PC-3 (cell line): ENCODE results near the gene TRIM52. TPM values are rescaled to one million over a fixed set of nuclear protein-coding genes. Genes with fewer than 3 reads are reported as not detected.

Experiments
- ATAC-seq: fragments of 200-7000 bp; cut with Tn5 transposase; 2 replicates; pipeline ENCODE4 v1.9.1; 2020; ENCODE audit warnings: mild to moderate bottlenecking, moderate library complexity
- BruUV-seq: library from RNA; stranded (reverse); fragments of 400-500 nt; replicated peaks from 2 replicates; lab custom pipeline; 2021; lab: Mats Ljungman, UMichigan
- CTCF ChIA-PET: fragments of 300-600 bp; sonication (Branson Sonifier 250); formaldehyde crosslinking; loops from one replicate; lab custom pipeline; 2022; ENCODE audit warnings: antibody characterized with exemption; lab: Charles Lee
- POLR2A ChIA-PET: fragments of 300-600 bp; sonication (Branson Sonifier 250); formaldehyde crosslinking; loops from one replicate; lab custom pipeline; 2022; ENCODE audit warnings: antibody characterized with exemption; ENCODE audit not compliant: unreplicated experiment; lab: Charles Lee
- DNase-seq: peaks from one replicate; pipeline ENCODE4 v3.0.0-alpha.2; 2015
- H2AFZ ChIP-seq: fragments of 300-600 bp; sonication (generic); 2 replicates; pipeline ENCODE4 v1.6.0; 2016; ENCODE audit warnings: antibody characterized with exemption, low read length
- H3F3A ChIP-seq: fragments of 300-600 bp; sonication (generic); one replicate; pipeline ENCODE4 v1.6.0; 2017; ENCODE audit warnings: antibody characterized with exemption, low read length, control low read depth, mild to moderate bottlenecking; ENCODE audit not compliant: unreplicated experiment
- H3K27ac ChIP-seq: fragments of 300-600 bp; sonication (generic); 2 replicates; pipeline ENCODE4 v1.5.1; 2016; ENCODE audit warnings: mild to moderate bottlenecking, low read length
- H3K27me3 ChIP-seq: fragments of 300-600 bp; sonication (generic); 2 replicates; pipeline ENCODE4 v1.6.1; 2016; ENCODE audit warnings: low read length, mixed read lengths
- H3K36me3 ChIP-seq: fragments of 300-600 bp; sonication (generic); 2 replicates; pipeline ENCODE4 v1.6.1; 2016; ENCODE audit warnings: low read depth, mixed run types, low read length, mixed read lengths
- H3K4me1 ChIP-seq: fragments of 300-600 bp; sonication (generic); 2 replicates; pipeline ENCODE4 v1.5.1; 2016; ENCODE audit warnings: low read length; ENCODE audit not compliant: insufficient read depth
- H3K4me2 ChIP-seq: fragments of 300-600 bp; sonication (generic); 2 replicates; pipeline ENCODE4 v1.6.0; 2016; ENCODE audit warnings: low read length
- H3K4me3 ChIP-seq: fragments of 300-600 bp; sonication (generic); 2 replicates; pipeline ENCODE4 v1.5.1; 2016; ENCODE audit warnings: mild to moderate bottlenecking, low read length, mixed read lengths
- H3K79me2 ChIP-seq: fragments of 300-600 bp; sonication (generic); 2 replicates; pipeline ENCODE4 v1.6.1; 2017; ENCODE audit warnings: low read length, mixed read lengths
- H3K9ac ChIP-seq: fragments of 300-600 bp; sonication (generic); 2 replicates; pipeline ENCODE4 v1.6.0; 2016; ENCODE audit warnings: mild to moderate bottlenecking, low read length
- H3K9me2 ChIP-seq: fragments of 300-600 bp; sonication (generic); replicated peaks from 2 replicates; pipeline ENCODE4 v1.6.1; 2016; ENCODE audit warnings: mixed run types, low read length, mixed read lengths
- H3K9me3 ChIP-seq: fragments of 300-600 bp; sonication (generic); 2 replicates; pipeline ENCODE4 v1.6.1; 2016; ENCODE audit warnings: low read length, mixed read lengths
- H4K20me1 ChIP-seq: fragments of 300-600 bp; sonication (generic); 2 replicates; pipeline ENCODE4 v1.6.1; 2016; ENCODE audit warnings: low read length, mixed read lengths
- EZH2 ChIP-seq: fragments of 300-600 bp; sonication (generic); IDR thresholded peaks from one replicate; pipeline ENCODE4 v1.6.1; 2017; ENCODE audit warnings: antibody characterized with exemption, mild to moderate bottlenecking, low read length; ENCODE audit not compliant: unreplicated experiment
- EZH2phosphoT487 ChIP-seq: fragments of 300-600 bp; sonication (generic); IDR thresholded peaks from 2 replicates; pipeline ENCODE4 v1.6.1; 2018; ENCODE audit warnings: mild to moderate bottlenecking, antibody characterized with exemption, low read length, borderline replicate concordance
- intact Hi-C: fragments of 100-400 bp; cut with micrococcal nuclease; formaldehyde crosslinking; loops from 2 replicates; pipeline ENCODE4 v1.9.0; 2023
- total RNA-seq: library from RNA; depleted of rRNA; stranded (reverse); fragments of >200 nt; gene quantifications from 2 replicates; pipeline ENCODE4 v1.2.3, GENCODE V29; 2014
- TF ChIP-seq, protein P1 (sequence below): fragments of 300-600 bp; sonication (generic); conservative IDR thresholded peaks from 2 replicates; pipeline ENCODE4 v1.5.1; 2017; ENCODE audit warnings: antibody characterized with exemption, low read depth, mild to moderate bottlenecking, low read length

TRIM52 gene
- total RNA-seq, 1 experiment from 2014 or later, result 4.4 TPM

DNA sequence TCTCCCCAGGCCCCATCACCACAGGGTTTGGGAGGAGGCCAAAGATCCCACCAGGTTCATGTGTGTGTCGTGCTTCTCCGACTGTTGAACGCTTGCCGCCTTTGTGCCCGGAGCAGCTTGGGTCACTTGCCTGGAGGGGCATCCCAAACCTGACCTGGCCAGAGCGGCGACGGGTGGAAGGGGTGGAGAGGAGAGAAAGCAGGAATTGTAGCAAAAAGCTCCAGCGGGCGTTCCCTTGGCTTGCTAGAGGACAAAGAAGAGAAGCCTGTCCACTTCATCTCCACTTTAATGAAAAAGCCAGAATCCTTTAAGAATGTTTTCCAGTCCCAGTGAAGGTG lies 40.8 kb downstream of the TRIM52 start:
- DNase-seq (no peak), ATAC-seq (no peak)
- Histone ChIP-seq H3K9ac (no peak overlapping the region), H3K27me3 (no peaks in the 10 kb centered on the region), H4K20me1 (no peaks in the 10 kb centered on the region), H3F3A (peaks cover 17% of the 10 kb centered on the region), H3K36me3 (no peaks in the 10 kb centered on the region), H3K4me3 (no peak overlapping the region), H2AFZ (no peak overlapping the region), H3K9me3 (no peaks in the 10 kb centered on the region), H3K4me1 (peaks cover 22% of the 10 kb centered on the region), H3K79me2 (peaks cover 16% of the 10 kb centered on the region), H3K27ac (no peak overlapping the region), H3K9me2 (no peaks in the 10 kb centered on the region), H3K4me2 (no peak overlapping the region)
- CTCF ChIA-PET, result no interaction called here
- intact Hi-C loops, result no loop called here
- POLR2A ChIA-PET, result no interaction called here
- no TSS peak for BruUV-seq
- TF ChIP-seq EZH2phosphoT487, result no peak
- TF ChIP-seq, protein P1, sequence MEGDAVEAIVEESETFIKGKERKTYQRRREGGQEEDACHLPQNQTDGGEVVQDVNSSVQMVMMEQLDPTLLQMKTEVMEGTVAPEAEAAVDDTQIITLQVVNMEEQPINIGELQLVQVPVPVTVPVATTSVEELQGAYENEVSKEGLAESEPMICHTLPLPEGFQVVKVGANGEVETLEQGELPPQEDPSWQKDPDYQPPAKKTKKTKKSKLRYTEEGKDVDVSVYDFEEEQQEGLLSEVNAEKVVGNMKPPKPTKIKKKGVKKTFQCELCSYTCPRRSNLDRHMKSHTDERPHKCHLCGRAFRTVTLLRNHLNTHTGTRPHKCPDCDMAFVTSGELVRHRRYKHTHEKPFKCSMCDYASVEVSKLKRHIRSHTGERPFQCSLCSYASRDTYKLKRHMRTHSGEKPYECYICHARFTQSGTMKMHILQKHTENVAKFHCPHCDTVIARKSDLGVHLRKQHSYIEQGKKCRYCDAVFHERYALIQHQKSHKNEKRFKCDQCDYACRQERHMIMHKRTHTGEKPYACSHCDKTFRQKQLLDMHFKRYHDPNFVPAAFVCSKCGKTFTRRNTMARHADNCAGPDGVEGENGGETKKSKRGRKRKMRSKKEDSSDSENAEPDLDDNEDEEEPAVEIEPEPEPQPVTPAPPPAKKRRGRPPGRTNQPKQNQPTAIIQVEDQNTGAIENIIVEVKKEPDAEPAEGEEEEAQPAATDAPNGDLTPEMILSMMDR, result no peak
- no peak for TF ChIP-seq EZH2

DNA sequence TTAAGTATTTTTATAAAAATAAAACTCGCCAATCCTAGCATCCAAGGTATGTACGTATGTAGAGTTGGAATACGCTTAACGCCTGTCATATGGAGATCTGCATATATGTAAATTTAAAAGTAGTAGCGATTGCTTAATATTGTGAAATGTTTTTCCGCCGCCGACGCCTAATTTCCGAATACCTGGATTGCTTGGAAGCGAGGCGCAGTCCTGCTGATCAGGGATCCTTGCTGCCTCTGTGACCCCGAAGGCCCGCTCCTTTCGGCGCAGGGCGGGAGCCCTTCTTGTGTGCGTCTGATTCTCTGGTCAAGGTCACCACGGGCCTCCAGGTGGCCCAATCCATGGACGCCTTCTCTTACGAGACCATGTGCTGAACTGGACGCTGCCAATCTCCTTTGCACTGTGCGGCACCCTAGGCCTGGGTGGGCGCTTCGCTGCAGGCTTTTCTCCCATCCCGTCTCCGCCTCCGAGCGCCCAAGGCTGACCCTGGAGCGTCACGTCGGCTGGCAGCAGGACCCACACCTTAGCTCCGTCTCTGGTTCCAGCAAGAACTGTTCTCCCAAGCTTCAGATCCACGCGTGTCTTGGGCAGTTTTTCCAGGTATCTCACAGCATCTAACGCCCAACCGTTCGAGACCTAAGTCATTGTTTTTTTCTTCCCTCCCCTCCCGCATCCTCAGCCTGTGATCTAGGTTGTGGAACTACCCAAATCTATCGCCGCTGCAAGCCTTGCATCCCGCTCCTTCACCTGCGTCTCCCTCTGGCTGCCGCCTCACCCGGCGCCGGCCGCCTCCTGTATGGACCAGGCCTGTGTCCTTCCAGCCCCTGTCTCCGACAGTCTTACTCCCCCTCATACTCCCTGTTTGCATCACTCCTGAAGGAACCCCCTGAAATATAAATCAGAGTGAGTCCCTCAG lies 41.4 kb downstream of the TRIM52 start:
- ChIA-PET CTCF (no interaction called here), POLR2A (no interaction called here)
- Histone ChIP-seq H3K9me2 (no peaks in the 10 kb centered on the region), H3K79me2 (peaks cover 10% of the 10 kb centered on the region), H3K4me3 (no peak overlapping the region), H3K4me1 (peaks cover 16% of the 10 kb centered on the region), H3K9ac (no peak overlapping the region), H3K36me3 (no peaks in the 10 kb centered on the region), H3K27me3 (no peaks in the 10 kb centered on the region), H4K20me1 (no peaks in the 10 kb centered on the region), H3K4me2 (no peak overlapping the region), H3F3A (peaks cover 17% of the 10 kb centered on the region), H3K27ac (no peak overlapping the region), H2AFZ (no peak overlapping the region), H3K9me3 (no peaks in the 10 kb centered on the region)
- intact Hi-C loops, result no loop called here
- DNase-seq, result no peak
- TF ChIP-seq EZH2phosphoT487, result no peak
- no peak for TF ChIP-seq EZH2
- TF ChIP-seq, protein P1, result no peak
- ATAC-seq, result no peak
- no TSS peak for BruUV-seq

DNA sequence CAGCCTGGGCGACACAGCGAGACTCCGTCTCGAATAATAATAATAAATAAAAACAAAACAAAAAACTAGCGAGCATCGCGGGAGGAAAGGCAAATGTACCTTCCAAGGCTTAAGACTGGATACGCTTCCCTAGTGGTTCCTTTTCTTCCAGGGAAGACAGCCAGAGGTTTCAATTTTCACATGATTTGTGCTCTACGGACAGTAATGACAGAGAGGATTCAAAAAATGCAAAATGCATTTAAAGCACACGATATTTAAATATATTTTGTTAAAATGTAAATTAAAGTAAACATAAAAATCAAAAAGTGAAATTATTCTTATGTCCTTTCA lies 42.2 kb downstream of the TRIM52 start:
- Histone ChIP-seq H3K36me3 (no peaks in the 10 kb centered on the region), H3F3A (peaks cover 17% of the 10 kb centered on the region), H4K20me1 (no peaks in the 10 kb centered on the region), H3K27ac (no peak overlapping the region), H3K79me2 (peaks cover 2% of the 10 kb centered on the region; the same call in 1 of the 2 replicates), H3K9me3 (no peaks in the 10 kb centered on the region), H3K9ac (no peak overlapping the region), H3K9me2 (no peaks in the 10 kb centered on the region), H3K4me1 (peaks cover 9% of the 10 kb centered on the region), H3K4me2 (peak overlapping the region; percentile 78; the same call in 1 of the 2 replicates), H3K27me3 (no peaks in the 10 kb centered on the region), H2AFZ (peak overlapping the region; percentile 77), H3K4me3 (peak overlapping the region; percentile 66; the same call in 1 of the 2 replicates)
- BruUV-seq, result no TSS peak
- ATAC-seq, result no peak
- ChIA-PET POLR2A (no interaction called here), CTCF (no interaction called here)
- no peak for DNase-seq
- intact Hi-C loops, result loop anchor here (1.0 kb wide), 3 partner anchors 11 to 31 kb away; no protein-coding TSS in a partner anchor
- TF ChIP-seq EZH2phosphoT487 (no peak), EZH2 (no peak)
- TF ChIP-seq, protein P1, result no peak
